CD14-positive monocyte (primary cell): ENCODE results near the gene CD177. TPM values are rescaled to one million over a fixed set of nuclear protein-coding genes. Genes with fewer than 3 reads are reported as not detected.
"Not testable (repeated sequence)": the region's sequence is repeated elsewhere in the genome, so short reads cannot be mapped to it uniquely, and the experiment has no call there.

Experiments used
- DNase-seq, 3 donors: peaks; one replicate each; pipeline ENCODE4 v3.0.0-alpha.2; 2011 to 2022
- H2AFZ ChIP-seq: 2 replicates; pipeline ENCODE4 v1.6.0; 2012; ENCODE audit warnings: mild to moderate bottlenecking, low read depth, low read length, inconsistent platforms; ENCODE audit not compliant: insufficient read depth, poor library complexity, severe bottlenecking
- H3K27ac ChIP-seq, 2 donors: 1 replicate in 1 of 2; 2 replicates in 1 of 2; pipeline ENCODE4 v1.5.1; 2012 to 2013; ENCODE audit warnings: low read length in 2 of 2, control low read depth in 1 of 2, inconsistent platforms in 1 of 2, low read depth in 1 of 2, mild to moderate bottlenecking in 1 of 2
- H3K27me3 ChIP-seq, 2 donors: one replicate each; pipeline versions ENCODE4 v1.6.0 to v1.6.1; 2011 to 2013; ENCODE audit warnings: low read length in 2 of 2; ENCODE audit not compliant: control insufficient read depth in 2 of 2, insufficient read depth in 2 of 2
- H3K36me3 ChIP-seq, 2 donors: replicated peaks in 1 of 2; 1 replicate in 1 of 2; 2 replicates in 1 of 2; pipeline versions ENCODE4 v1.5.1 to v1.6.1; 2012 to 2013; ENCODE audit warnings: low read length in 2 of 2, control low read depth in 1 of 2, inconsistent platforms in 1 of 2, mild to moderate bottlenecking in 1 of 2; ENCODE audit not compliant: insufficient read depth in 2 of 2, control insufficient read depth in 1 of 2
- H3K4me1 ChIP-seq, 2 donors: 1 replicate in 1 of 2; 2 replicates in 1 of 2; pipeline versions ENCODE4 v1.5.1 to v1.6.1; 2012 to 2013; ENCODE audit warnings: low read length in 2 of 2, control low read depth in 1 of 2, inconsistent platforms in 1 of 2, mild to moderate bottlenecking in 1 of 2, moderate library complexity in 1 of 2; ENCODE audit not compliant: insufficient read depth in 2 of 2, control insufficient read depth in 1 of 2
- H3K4me2 ChIP-seq: replicated peaks from 2 replicates; pipeline ENCODE3; 2012; ENCODE audit warnings: low read length, moderate library complexity, mild to moderate bottlenecking; ENCODE audit not compliant: poor library complexity, severe bottlenecking; ENCODE audit errors: extremely low read depth
- H3K4me3 ChIP-seq, 3 experiments: fragments of 200-600 bp in 1 of 3; sonication (generic) in 1 of 3; replicated peaks in 1 of 3; 1 replicate in 2 of 3; 2 replicates in 1 of 3; pipeline ENCODE4 v1.5.1; 2011 to 2013; ENCODE audit warnings: low read length in 3 of 3, mild to moderate bottlenecking in 3 of 3, control low read depth in 2 of 3, low read depth in 2 of 3, inconsistent platforms in 1 of 3, moderate library complexity in 1 of 3
- H3K79me2 ChIP-seq: 2 replicates; pipeline ENCODE4 v1.6.0; 2012; ENCODE audit warnings: mild to moderate bottlenecking, control low read depth, inconsistent platforms, low read length, moderate library complexity; ENCODE audit not compliant: insufficient read depth
- H3K9ac ChIP-seq: 2 replicates; pipeline ENCODE4 v1.6.0; 2017; ENCODE audit warnings: low read length, mild to moderate bottlenecking; ENCODE audit not compliant: insufficient read depth, poor library complexity, severe bottlenecking
- H3K9me3 ChIP-seq, 2 donors: replicated peaks in 1 of 2; 1 replicate in 1 of 2; 2 replicates in 1 of 2; pipeline versions ENCODE4 v1.5.1 to v1.6.1; 2012 to 2013; ENCODE audit warnings: low read length in 2 of 2, control low read depth in 1 of 2; ENCODE audit not compliant: control insufficient read depth in 1 of 2, insufficient read depth in 1 of 2
- H4K20me1 ChIP-seq: 2 replicates; pipeline ENCODE4 v1.6.0; 2012; ENCODE audit warnings: mild to moderate bottlenecking, low read length, control low read depth, moderate library complexity; ENCODE audit not compliant: insufficient read depth
- H3K27ac Mint-ChIP-seq, 7 donors: one replicate each; pipeline ENCODE4 v1.8.0; 2020; ENCODE audit warnings: mild to moderate bottlenecking in 7 of 7, mixed read lengths in 7 of 7, moderate library complexity in 6 of 7, inconsistent platforms in 2 of 7
- H3K27me3 Mint-ChIP-seq, 3 donors: one replicate each; pipeline ENCODE4 v1.8.0; 2021 to 2022; ENCODE audit warnings: low read depth in 3 of 3, mild to moderate bottlenecking in 3 of 3, mixed read lengths in 3 of 3, moderate library complexity in 3 of 3, inconsistent platforms in 1 of 3
- H3K36me3 Mint-ChIP-seq, 2 donors: one replicate each; pipeline ENCODE4 v1.8.0; 2020; ENCODE audit warnings: mixed read lengths in 2 of 2, inconsistent platforms in 1 of 2, mild to moderate bottlenecking in 1 of 2
- H3K4me1 Mint-ChIP-seq: one replicate; pipeline ENCODE4 v1.8.0; 2020; ENCODE audit warnings: mild to moderate bottlenecking, mixed read lengths
- H3K4me3 Mint-ChIP-seq, 2 donors: one replicate each; pipeline ENCODE4 v1.8.0; 2020; ENCODE audit warnings: mild to moderate bottlenecking in 2 of 2, mixed read lengths in 2 of 2, moderate library complexity in 1 of 2
- H3K9me3 Mint-ChIP-seq, 7 donors: one replicate each; pipeline ENCODE4 v1.8.0; 2020 to 2022; ENCODE audit warnings: mixed read lengths in 7 of 7, mild to moderate bottlenecking in 6 of 7, moderate library complexity in 6 of 7, inconsistent platforms in 2 of 7
- WGBS: methylation state at CpG from one replicate; pipeline ENCODE4 v1.1.5; 2013; ENCODE audit warnings: missing lambda C conversion rate; ENCODE audit not compliant: insufficient coverage; 5-methylcytosine and 5-hydroxymethylcytosine counted together
- intact Hi-C, 2 donors: fragments of 100-400 bp; cut with micrococcal nuclease; formaldehyde crosslinking; loops; one replicate each; pipeline versions ENCODE4 v1.15.0 to v1.15.1; 2023
- polyA plus RNA-seq, 3 donors: library from polyadenylated mRNA; depleted of rRNA in 1 of 3; unstranded in 2 of 3; stranded (reverse) in 1 of 3; fragments of 300-500 nt in 2 of 3; fragments of >200 nt in 1 of 3; fragmentation: Illumina TruSeq in 2 of 3; gene quantifications; 1 replicate in 2 of 3; 2 replicates in 1 of 3; pipeline ENCODE4 v1.2.3, GENCODE V29; 2012 to 2021
- TF ChIP-seq, protein P1 (sequence below): fragments of 200-600 bp; IDR thresholded peaks from one replicate; pipeline ENCODE4 v1.8.0; 2022; ENCODE audit warnings: antibody characterized with exemption, mild to moderate bottlenecking

The CD177 gene
- polyA plus RNA-seq, 3 donors = not detected

DNA sequence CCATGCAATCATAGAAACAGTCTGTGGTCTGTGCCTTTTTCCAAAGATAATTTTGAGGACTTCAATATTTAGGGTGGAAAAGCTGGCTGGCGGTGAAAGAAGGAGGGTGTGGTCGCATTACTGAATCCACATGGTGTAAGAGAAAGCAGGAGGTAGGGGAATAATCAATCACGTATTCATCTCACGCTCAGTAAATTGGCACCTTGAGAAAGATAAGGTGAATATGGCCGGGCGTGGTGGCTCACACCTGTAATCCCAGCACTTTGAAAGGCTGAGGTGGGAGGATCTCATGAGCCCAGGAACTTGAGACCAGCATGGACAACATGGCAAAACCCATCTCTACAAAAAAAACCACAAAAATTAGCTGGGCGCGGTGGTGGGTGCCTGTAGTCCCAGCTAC lies 3.7 kb upstream of the CD177 start:
- H3K4me1 ChIP-seq, H4K20me1 ChIP-seq, H3K4me3 Mint-ChIP-seq, H3K79me2 ChIP-seq, H3K9me3 ChIP-seq, H3K27ac Mint-ChIP-seq, intact Hi-C loops, H3K4me3 ChIP-seq, H3K36me3 ChIP-seq, H2AFZ ChIP-seq, DNase-seq, H3K4me2 ChIP-seq, H3K9ac ChIP-seq, H3K36me3 Mint-ChIP-seq, H3K27ac ChIP-seq, H3K27me3 ChIP-seq: not testable (repeated sequence)
- 100% methylated on average over 2 of the region's 8 CpGs for WGBS
- Mint-ChIP-seq H3K9me3 (peaks cover 2 to 11% (median 7%) of the 10 kb centered on the region in 7 donors), H3K4me1 (peaks cover 26% of the 10 kb centered on the region), H3K27me3 (peaks cover 9 to 15% (median 9%) of the 10 kb centered on the region in 3 donors)

DNA sequence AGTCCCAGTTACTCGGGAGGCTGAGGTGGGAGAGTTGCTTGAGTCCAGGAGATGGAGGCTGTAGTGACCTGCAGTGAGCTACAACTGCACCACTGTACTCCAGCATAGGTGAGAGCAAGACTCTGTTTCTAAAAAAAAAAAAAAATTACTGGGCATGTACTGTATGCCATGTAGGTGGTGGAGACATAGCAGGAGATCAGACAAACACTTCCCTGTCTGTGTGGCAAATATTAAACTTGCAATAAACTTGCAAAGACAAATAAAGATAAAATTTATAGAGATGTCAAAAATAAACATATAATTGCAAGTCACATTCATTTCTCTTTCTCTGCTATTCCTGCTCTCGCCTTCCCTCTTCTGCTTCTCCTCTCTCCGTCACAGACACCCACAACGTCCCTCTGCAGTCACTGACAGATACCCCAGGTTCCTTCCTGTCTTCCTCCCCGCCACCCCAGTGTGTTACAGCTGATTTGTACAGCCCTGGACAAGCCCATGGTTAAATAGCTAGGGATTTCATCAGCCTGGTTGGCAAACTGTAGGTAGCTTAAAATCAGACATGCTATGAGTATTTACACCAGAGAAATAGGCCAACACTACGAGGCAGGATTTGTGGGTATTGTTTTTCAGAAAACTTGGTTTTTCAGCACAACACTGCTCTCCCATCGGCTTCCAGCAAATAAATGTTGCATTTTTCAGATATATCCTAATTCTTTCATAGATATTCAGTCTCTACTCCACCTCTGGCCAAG lies 1.3 kb upstream of the CD177 start:
- intact Hi-C loops = no loop called here
- no peak overlapping the region for H3K27ac ChIP-seq
- peaks cover under 1 to 8% (median 5%) of the 10 kb centered on the region in 7 donors for H3K9me3 Mint-ChIP-seq
- DNase-seq = no peak
- H3K36me3 ChIP-seq = no peaks in the 10 kb centered on the region
- no peak overlapping the region for H2AFZ ChIP-seq
- H3K36me3 Mint-ChIP-seq = no peaks in the 10 kb centered on the region
- H3K4me2 ChIP-seq = no peak overlapping the region
- no peak overlapping the region for H3K4me3 Mint-ChIP-seq
- H3K79me2 ChIP-seq = no peaks in the 10 kb centered on the region
- peaks cover 0 to 3% of the 10 kb centered on the region in 2 donors for H3K9me3 ChIP-seq
- peaks cover 5 to 21% (median 7%) of the 10 kb centered on the region in 3 donors for H3K27me3 Mint-ChIP-seq
- TF ChIP-seq, protein P1, sequence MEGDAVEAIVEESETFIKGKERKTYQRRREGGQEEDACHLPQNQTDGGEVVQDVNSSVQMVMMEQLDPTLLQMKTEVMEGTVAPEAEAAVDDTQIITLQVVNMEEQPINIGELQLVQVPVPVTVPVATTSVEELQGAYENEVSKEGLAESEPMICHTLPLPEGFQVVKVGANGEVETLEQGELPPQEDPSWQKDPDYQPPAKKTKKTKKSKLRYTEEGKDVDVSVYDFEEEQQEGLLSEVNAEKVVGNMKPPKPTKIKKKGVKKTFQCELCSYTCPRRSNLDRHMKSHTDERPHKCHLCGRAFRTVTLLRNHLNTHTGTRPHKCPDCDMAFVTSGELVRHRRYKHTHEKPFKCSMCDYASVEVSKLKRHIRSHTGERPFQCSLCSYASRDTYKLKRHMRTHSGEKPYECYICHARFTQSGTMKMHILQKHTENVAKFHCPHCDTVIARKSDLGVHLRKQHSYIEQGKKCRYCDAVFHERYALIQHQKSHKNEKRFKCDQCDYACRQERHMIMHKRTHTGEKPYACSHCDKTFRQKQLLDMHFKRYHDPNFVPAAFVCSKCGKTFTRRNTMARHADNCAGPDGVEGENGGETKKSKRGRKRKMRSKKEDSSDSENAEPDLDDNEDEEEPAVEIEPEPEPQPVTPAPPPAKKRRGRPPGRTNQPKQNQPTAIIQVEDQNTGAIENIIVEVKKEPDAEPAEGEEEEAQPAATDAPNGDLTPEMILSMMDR = no peak
- H4K20me1 ChIP-seq = no peaks in the 10 kb centered on the region
- H3K4me1 ChIP-seq = peaks cover 8 to 10% of the 10 kb centered on the region in 2 donors
- no peak overlapping the region for H3K4me3 ChIP-seq
- no peak overlapping the region for H3K9ac ChIP-seq
- WGBS = 0% methylated on average over 4 of the region's 7 CpGs
- H3K4me1 Mint-ChIP-seq = peaks cover 14% of the 10 kb centered on the region
- peaks cover 0 to 6% of the 10 kb centered on the region in 2 donors for H3K27me3 ChIP-seq
- H3K27ac Mint-ChIP-seq = peak overlapping the region in 3 of 7 donors; percentile 32 to 73 (median 40)
